Uterus (tissue), 4 donors: ENCODE results near the gene PPCDC. TPM values are rescaled to one million over a fixed set of nuclear protein-coding genes. Genes with fewer than 3 reads are reported as not detected.

Experiments
- DNase-seq, 2 donors: peaks; one replicate each; pipeline ENCODE4 v3.0.0-alpha.2; 2019 to 2020
- H3K27ac ChIP-seq, 2 donors: fragments of 200-600 bp; sonication (generic); 1 replicate in 1 of 2; 2 replicates in 1 of 2; pipeline ENCODE4 v1.5.1; 2016 to 2018
- H3K27me3 ChIP-seq, 2 donors: fragments of 200-600 bp; sonication (generic); one replicate each; pipeline ENCODE4 v1.5.1; 2018 to 2019; ENCODE audit warnings: control low read depth in 1 of 2
- H3K36me3 ChIP-seq, 2 donors: fragments of 200-600 bp; sonication (generic); one replicate each; pipeline ENCODE4 v1.5.1; 2019; ENCODE audit warnings: control low read depth in 1 of 2
- H3K4me1 ChIP-seq, 2 donors: fragments of 200-600 bp; sonication (generic); one replicate each; pipeline ENCODE4 v1.5.1; 2018 to 2019; ENCODE audit warnings: control low read depth in 1 of 2
- H3K4me3 ChIP-seq, 2 donors: fragments of 200-600 bp; sonication (generic); 1 replicate in 1 of 2; 2 replicates in 1 of 2; pipeline ENCODE4 v1.5.1; 2018 to 2019; ENCODE audit warnings: mild to moderate bottlenecking in 1 of 2
- H3K9me3 ChIP-seq, 2 donors: fragments of 200-600 bp; sonication (generic); one replicate each; pipeline ENCODE4 v1.5.1; 2019; ENCODE audit warnings: control low read depth in 1 of 2
- CTCF ChIP-seq, 4 experiments: fragments of 200-600 bp in 2 of 4; fragments of 450-650 bp in 2 of 4; sonication (generic) in 2 of 4; IDR thresholded peaks; one replicate each; pipeline ENCODE4 v1.5.1; 2016 to 2019; ENCODE audit warnings: antibody characterized with exemption in 4 of 4, mild to moderate bottlenecking in 2 of 4, moderate library complexity in 1 of 4
- POLR2A ChIP-seq, 2 donors: fragments of 450-650 bp; IDR thresholded peaks; one replicate each; pipeline ENCODE4 v1.6.1; 2016; ENCODE audit warnings: antibody characterized with exemption in 2 of 2, mild to moderate bottlenecking in 1 of 2, moderate library complexity in 1 of 2
- intact Hi-C: fragments of 100-400 bp; cut with DNase I; formaldehyde crosslinking; loops from one replicate; pipeline ENCODE4 v1.15.1; 2023; ENCODE audit warnings: low total_unique reads
- total RNA-seq, 4 donors: library from RNA; depleted of rRNA in 3 of 4; stranded (reverse); fragments of >200 nt in 3 of 4; gene quantifications; one replicate each; pipeline versions ENCODE4 v1.1.0 to v1.2.4, GENCODE V29; 2014 to 2023
- donor health status: DM: yes; HTN: yes; CAD: no.

The PPCDC gene
- total RNA-seq, 4 donors from 2014 or later, result 1.2 to 22.8 (median 6.9) TPM

DNA sequence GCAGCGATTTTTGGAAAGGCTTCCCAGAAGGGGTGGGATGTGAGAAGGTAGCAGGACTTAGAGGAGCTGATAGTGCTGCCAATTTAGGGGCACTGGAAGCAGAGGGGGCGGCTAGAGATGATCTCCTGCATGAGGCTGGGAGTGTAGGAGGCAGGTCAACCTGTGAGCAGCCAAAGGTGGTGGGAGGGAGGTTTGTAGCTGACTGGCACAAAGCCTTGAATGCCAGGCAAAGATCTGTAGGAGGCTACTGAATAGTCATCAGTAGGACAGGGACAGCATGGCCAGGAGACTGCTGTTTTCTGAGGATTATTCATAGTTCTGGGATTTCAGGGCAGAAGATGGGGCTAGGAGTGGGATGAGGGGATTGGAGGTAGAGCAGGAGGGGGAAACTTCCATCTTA is 25.8 kb upstream of the PPCDC start:
- H3K4me3 ChIP-seq, result no peak overlapping the region
- no peak overlapping the region for H3K27ac ChIP-seq
- DNase-seq, result no peak
- H3K36me3 ChIP-seq, result no peaks in the 10 kb centered on the region
- no peaks in the 10 kb centered on the region for H3K9me3 ChIP-seq
- intact Hi-C loops, result no loop called here
- TF ChIP-seq CTCF (IDR thresholded peaks at IDR 0.05), result no peak
- no peak for TF ChIP-seq POLR2A (IDR thresholded peaks at IDR 0.05)
- peaks cover 0 to 7% of the 10 kb centered on the region in 2 donors for H3K4me1 ChIP-seq
- H3K27me3 ChIP-seq, result no peaks in the 10 kb centered on the region

DNA sequence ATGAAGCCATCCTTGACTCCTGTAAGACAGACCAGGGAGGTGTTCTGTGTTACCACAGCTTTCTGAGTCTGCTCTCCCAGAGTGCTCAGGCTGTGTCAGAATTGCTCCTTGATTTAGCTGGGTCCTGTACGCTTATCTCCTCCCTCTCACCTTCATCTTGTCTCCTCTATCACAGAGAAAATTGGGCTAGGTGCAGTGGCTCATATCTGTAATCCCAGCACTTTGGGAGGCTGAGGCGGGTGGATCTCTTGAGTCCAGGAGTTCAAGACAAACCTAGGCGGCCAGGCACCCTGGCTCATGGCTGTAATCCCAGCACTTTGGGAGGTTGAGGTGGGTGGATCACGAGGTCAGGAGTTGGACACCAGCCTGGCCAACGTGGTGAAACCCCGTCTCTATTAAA is 22.1 kb upstream of the PPCDC start:
- no peak overlapping the region for H3K4me3 ChIP-seq
- TF ChIP-seq CTCF (IDR thresholded peaks at IDR 0.05) (no peak), POLR2A (IDR thresholded peaks at IDR 0.05) (no peak)
- H3K27ac ChIP-seq, result no peak overlapping the region
- intact Hi-C loops, result no loop called here
- no peaks in the 10 kb centered on the region for H3K4me1 ChIP-seq
- H3K9me3 ChIP-seq, result no peaks in the 10 kb centered on the region
- no peaks in the 10 kb centered on the region for H3K27me3 ChIP-seq
- no peaks in the 10 kb centered on the region for H3K36me3 ChIP-seq
- DNase-seq, result no peak

DNA sequence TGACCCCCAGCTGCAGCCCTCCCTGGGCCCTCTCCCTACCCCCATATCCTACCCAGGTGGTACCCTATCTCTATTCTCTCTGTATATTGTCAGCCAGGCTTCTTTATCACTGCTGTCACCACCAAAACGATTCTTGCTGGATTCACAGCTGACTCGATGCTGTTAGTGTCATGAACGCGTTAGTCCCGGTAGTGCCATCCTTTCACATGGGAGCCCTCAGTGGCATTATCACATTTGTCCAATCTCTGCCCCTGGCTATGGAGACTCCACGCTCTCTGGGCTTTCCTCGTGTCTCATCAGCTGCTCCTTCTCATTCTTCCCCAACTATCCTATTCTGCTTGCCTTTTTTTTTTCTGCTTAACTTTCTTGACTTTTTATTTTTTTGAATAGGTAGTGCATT is 21.0 kb upstream of the PPCDC start:
- intact Hi-C loops, result no loop called here
- Histone ChIP-seq H3K4me3 (no peak overlapping the region), H3K4me1 (no peaks in the 10 kb centered on the region), H3K27me3 (no peaks in the 10 kb centered on the region), H3K36me3 (no peaks in the 10 kb centered on the region), H3K9me3 (no peaks in the 10 kb centered on the region), H3K27ac (no peak overlapping the region)
- no peak for DNase-seq
- TF ChIP-seq CTCF (IDR thresholded peaks at IDR 0.05), result no peak

DNA sequence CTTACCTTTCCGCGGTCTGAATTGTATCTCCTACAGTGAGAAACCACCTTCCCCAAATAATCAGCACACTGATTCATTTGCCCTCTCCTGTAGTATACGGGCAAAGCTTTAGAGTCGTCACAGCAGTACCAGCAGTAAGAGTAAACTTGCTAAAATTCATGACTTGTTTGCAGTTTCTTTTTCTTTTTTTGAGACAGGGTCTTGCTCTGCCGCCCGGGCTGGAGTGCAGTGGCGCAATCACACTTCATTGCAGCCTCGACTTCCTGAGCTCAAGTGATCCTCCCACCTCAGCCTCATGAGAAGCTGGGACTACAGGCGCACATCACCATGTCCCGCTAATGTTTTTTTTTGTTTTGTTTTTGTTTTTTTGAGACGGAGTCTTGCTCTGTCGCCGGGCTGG is 16.2 kb upstream of the PPCDC start:
- Histone ChIP-seq H3K9me3 (no peaks in the 10 kb centered on the region), H3K4me3 (no peak overlapping the region), H3K27me3 (no peaks in the 10 kb centered on the region), H3K4me1 (no peaks in the 10 kb centered on the region), H3K27ac (no peak overlapping the region), H3K36me3 (no peaks in the 10 kb centered on the region)
- DNase-seq, result no peak
- TF ChIP-seq CTCF (IDR thresholded peaks at IDR 0.05), result no peak
- intact Hi-C loops, result no loop called here

DNA sequence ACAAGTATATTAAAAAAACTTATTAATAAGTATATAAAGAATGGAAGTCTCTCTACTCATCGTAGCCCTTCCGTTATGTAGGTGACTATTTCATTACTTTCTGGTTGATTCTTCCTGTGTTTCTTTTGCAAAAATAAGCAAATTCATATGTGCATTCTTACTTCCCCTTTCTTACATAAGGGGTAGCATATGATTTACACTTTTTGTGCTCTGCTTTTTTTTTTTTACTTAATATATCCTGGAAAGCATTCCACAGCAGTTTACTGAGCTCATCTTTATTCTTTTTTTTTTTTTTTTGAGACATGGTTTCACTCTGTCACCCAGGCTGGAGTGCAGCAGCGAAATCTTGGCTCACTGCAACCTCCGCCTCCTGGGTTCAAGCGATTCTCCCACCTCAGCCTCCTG is 15.2 kb upstream of the PPCDC start:
- H3K27ac ChIP-seq, result no peak overlapping the region
- no peak for TF ChIP-seq POLR2A (IDR thresholded peaks at IDR 0.05)
- no peak for TF ChIP-seq CTCF (IDR thresholded peaks at IDR 0.05)
- no peak for DNase-seq
- no peaks in the 10 kb centered on the region for H3K4me1 ChIP-seq
- intact Hi-C loops, result no loop called here
- H3K4me3 ChIP-seq, result no peak overlapping the region
- H3K36me3 ChIP-seq, result no peaks in the 10 kb centered on the region
- H3K27me3 ChIP-seq, result no peaks in the 10 kb centered on the region
- no peaks in the 10 kb centered on the region for H3K9me3 ChIP-seq
